ENCODE data around the gene STX16. TPM values are rescaled to one million over a fixed set of nuclear protein-coding genes. Genes with fewer than 3 reads are reported as not detected.

STX16 gene
- total RNA-seq, 1 donor from 2014 or later, result 31.4 TPM

DNA sequence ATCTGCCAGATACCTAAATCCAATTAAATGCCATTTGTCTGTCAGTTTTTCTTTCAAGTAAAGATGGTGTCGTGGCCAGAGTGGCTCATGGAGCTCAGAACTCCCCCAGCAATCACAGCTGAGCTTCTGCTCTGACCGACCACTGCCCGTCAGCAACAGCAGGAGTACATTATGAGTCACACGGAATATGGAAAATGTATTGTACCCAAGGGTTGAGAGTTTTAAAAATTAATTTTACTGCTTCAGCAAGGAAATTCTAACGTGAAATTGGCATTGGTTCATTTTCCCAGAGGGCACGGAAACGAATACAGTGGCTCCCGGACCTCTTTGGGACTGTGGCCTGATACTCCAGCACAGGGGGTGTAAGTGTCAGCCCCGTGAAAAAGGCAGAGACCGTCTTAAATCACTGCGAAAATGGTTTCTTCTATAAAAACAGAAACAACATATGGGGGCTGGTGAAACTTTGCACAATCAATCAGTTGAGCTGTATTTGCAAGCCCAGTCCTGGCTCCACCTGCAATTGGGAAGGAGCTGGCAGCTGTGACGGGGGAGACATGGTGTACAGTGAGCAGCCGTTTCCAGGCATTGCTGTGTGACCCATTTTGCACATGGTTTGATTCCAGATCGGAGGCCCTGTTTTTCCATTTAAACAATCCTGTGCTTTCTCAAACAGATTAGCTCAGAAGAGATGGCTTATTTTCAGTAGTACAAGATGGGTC lies 54.3 kb downstream of the STX16 start:
- DNase-seq (ENCODE audit: low spot score in 2 of 2) (peak in 1 of 2 donors; percentile 49), FAIRE-seq (no peak)

GRCh38 chr20:58706150-58706892 lies 55.2 kb downstream of the STX16 start:
- DNase-seq (ENCODE audit: low spot score in 2 of 2) (no peak), FAIRE-seq (no peak)

DNA sequence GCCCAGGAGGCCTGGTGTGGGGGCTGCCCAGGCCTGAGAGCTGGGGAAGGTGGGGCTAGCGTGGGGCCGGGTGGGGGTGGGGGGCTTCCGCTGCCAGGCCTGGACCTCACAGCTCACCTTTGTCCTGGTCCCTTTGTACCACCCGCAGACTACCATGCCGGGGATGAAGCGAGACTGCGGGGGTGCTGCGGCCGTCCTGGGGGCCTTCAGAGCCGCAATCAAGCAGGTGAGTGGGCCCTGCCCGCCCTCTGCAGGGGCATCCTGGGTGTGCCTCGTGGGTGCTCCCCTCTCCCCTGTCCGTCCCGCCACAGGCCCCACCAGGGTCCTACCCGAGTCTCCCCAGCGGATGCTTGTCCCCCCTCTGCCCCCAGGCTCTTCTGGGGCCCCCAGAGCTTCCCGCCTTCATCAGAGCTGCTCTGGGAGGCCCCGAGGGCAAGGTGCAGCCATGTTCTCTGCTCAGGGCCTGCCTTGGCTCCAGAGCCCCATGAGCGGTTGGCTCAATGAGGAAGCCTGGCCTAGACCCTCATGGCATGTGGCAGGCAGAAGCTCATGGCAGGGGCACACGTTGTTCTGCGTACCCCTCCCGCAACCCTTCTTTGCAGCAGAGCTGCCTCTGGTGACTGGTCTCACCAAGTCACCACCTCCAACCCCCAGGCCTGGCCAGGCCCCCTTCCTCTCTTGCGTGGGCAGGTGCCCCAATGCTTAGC lies 56.0 kb downstream of the STX16 start:
- FAIRE-seq, result no peak
- DNase-seq (ENCODE audit: low spot score in 2 of 2), result no peak

- DNase-seq (ENCODE audit: low spot score in 2 of 2) (no peak), FAIRE-seq (no peak)
Measured at GRCh38 chr20:58707770-58708169, 56.7 kb downstream of the STX16 start.

DNA sequence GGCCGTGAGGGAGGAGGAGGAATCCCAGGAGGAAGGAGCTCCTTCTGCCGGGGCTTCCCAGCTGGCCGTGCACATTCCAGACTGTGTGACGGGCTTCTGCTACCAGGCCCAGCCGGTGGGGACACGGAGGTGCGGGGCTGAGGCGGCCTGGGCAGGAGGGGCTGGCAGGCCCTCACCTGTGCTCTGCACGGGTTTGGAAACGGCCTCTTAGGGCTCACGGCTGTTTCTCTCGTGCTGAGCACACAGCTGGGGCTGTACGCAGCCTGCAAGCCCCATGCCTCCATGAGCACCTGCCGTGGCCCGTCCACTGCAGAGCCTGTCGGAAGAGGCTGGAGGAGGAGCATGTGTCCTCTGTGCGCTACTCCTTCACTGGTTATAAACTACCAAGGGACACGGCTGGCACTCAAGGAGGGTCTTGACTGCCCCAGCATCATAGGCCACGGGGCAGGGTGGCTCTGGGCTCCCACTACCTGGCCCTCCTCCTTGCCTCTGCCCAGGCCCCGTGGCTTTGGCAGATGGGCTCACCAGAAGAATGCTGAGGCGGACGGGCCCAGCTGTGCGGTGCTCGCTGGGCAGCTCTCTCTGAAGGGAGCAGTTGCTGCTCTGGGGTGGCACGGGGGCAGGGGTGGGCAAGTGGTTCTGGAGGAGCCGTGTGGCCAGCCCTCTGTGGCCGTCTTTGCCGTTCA lies 57.3 kb downstream of the STX16 start:
- DNase-seq (ENCODE audit: low spot score in 2 of 2), result no peak
- FAIRE-seq, result no peak

DNA sequence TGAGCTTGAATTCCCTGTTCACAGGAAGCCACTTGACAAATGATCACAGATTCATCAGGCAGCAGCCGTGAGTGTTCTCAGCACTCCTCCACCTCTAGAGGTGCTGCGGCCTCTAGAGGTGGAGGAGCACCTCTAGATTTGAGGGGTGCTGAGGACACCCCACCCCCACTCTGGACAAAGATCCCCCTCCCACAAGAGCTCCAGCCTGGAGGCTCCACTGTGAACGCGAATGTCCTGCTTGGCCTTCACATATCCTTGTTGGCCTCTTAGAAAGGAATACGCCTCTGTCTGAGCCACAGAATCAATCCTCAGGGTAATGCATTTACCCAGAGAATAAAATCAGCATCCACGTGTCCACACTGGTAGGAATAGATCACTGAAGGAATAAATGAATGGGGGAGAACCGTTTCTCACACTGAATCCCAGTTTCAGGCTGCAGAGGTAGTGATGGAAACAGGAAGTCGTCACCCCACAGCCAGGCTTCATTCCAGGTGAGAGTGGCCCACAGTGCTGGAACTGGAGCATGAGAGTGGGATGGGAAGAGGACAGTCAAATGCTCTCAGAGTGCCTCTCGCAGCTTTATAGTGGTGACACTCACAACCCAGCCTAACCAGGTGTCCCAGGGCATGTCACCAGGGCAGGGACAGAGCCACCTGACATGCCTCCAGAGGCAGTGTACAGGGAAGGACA lies 58.1 kb downstream of the STX16 start:
- DNase-seq (ENCODE audit: low spot score in 2 of 2) (no peak), FAIRE-seq (no peak)

DNA sequence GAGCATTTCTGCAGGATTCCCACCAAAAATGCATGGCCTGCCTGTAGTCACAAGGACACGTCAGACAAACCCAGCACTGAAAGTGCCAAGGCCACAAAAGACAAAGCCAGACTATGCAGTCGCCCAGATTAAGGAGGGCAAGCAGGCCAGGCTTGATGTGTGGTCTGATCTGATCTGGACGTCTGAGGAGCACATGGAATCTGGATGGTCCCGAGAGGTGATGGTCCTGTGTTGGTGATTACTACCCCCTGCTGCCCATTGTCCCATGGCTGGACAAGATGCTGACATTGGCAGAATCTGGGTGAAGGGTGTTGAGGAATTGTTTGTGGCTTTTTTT lies 58.6 kb downstream of the STX16 start:
- DNase-seq (ENCODE audit: low spot score in 2 of 2) (no peak), FAIRE-seq (no peak)

GRCh38 chr20:58710481-58711265 lies 59.6 kb downstream of the STX16 start:
- DNase-seq (ENCODE audit: low spot score in 2 of 2) (no peak), FAIRE-seq (no peak)

DNA sequence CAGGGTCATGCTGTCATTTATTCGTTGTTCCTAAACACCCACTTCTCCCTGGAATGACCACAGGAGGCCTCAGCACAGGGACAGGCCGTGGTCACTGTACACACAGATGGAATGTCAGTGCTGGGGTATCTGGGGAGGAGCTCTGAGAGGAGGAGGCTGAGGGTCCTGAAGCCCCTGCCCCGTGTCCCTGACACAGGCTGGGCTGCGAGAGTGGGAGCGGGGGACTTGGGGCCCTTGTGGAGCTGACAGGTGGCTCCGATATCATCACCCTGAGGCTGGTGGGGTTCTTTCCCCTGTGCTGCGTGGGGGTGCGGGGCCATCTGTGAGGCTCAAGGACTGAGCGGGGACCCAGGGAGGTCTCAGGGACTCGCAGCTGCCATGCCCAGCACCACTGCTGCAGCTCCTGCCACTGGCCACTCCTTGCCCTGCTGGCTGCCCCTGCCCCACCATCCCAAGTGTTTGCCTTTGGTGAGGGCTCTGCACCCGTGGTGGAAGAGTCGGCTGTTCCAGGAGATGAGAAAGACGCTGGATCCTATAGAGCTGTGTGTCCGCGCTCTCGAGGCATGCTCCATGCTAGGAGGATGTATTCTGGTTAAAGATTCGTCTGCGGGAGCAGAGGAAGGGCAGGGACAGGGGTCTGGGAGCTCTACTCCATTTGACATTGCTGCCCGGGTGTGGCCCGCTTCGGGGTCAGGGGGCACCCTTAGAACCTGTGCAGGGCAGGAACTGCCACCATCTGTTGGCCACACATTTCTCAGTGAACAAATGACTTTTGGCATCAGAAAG lies 60.4 kb downstream of the STX16 start:
- no peak for DNase-seq (ENCODE audit: low spot score in 2 of 2)

DNA sequence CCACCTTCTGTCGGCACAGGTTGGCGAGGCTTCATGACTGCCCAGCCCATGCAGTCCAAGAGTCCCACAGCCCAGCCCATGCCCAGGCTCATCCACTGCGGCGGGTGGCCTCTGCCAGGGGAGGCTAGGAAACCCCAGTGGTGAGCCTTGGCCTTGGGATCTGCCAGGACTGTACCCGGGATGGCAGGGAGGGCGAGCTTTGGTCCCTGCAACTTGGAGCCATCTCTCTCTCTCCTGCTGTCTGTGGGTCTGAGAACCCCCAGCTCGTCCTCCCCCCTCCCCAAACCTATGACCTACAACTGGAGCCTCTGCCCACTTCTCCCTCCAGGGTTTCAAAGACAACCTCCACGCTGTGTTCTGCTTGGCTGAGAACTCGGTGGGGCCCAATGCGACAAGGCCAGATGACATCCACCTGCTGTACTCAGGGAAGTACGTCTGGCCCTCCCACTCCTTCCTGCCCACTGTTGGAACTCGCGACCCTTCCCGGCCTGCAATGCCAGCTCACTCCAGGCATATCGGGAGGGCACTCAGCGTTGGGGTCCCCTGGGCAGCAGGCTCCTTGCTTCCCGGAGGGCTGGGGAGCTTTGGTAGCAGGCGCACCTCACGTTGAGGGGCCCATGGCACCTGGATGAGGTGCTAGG lies 61.2 kb downstream of the STX16 start:
- DNase-seq (ENCODE audit: low spot score in 2 of 2) (peak; percentile 4 to 10), FAIRE-seq (no peak)

More for the DNA sequence above, 60.4 kb downstream of the STX16 start:
- no peak for FAIRE-seq

DNA sequence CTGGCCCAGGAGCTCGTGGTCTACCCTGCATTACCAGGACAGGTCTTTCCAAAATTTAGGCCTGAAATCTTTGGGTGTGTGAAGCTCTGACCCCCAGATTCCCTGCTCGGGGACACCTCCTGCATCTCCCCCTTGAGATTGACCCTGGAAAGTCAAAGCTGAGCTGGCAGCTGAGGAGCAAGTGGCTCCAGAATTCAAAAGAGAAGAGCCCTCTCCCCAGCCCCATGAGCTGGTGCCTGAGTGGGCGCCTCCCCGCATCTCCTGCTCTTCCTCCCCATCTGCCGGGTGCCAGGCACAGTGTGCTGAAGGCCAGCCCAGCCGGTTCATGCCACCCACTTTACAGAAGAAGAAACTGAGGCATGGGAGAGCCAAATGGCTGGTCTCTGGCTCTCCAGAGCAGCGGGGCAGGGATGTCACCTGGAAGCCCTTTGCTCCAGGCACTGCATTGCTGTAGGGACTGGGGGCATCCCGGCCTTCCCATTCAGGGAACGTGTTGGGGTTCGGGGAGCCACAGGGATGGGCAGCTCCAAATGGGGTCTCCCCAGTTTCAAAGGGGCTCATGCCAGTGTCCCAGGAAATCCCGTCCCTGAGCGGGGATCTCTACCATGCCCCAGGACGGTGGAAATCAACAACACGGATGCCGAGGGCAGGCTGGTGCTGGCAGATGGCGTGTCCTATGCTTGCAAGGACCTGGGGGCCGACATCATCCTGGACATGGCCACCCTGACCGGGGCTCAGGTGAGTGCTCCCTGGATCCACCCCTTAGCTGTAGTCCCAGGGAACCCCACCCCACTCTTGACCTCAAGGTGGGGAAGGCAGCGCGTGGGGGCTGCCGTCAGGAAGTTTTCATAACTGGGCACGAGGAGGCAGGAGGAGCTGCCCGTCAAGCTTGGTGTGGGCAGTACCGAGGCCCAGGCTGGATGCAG lies 62.0 kb downstream of the STX16 start:
- peak; percentile 4 to 7 for DNase-seq (ENCODE audit: low spot score in 2 of 2)
- no peak for FAIRE-seq

GRCh38 chr20:58713801-58714339 lies 62.8 kb downstream of the STX16 start:
- DNase-seq (ENCODE audit: low spot score in 2 of 2) (peak; percentile 1 to 4), FAIRE-seq (no peak)

DNA sequence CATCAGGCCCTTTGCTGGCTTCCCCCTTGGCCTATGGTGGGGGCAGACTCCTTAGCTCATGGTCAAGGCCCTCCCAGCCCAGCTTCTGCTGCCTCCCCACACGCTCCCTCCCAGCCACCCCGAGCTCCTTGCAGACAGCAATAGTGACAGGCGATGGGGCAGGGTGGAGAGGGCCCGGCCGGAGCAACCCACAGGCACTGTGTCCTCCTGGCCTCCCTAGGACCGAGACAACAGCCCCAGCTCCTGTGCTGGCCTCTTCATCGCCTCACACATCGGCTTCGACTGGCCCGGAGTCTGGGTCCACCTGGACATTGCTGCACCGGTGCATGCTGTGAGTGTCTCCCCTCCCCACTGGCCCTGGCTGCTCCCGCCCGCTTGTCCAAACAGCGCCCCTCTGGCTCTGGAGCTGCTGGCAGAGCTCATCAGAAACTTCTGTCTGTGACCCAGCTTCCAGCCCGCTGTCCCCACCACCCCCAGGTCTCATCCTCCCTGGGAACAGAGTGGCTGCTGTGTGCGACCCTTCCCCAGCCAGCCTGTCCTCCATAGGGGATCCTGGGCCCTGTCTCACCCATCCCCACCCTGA lies 63.3 kb downstream of the STX16 start:
- DNase-seq (ENCODE audit: low spot score in 2 of 2) (peak; percentile 3 to 5), FAIRE-seq (no peak)

DNA sequence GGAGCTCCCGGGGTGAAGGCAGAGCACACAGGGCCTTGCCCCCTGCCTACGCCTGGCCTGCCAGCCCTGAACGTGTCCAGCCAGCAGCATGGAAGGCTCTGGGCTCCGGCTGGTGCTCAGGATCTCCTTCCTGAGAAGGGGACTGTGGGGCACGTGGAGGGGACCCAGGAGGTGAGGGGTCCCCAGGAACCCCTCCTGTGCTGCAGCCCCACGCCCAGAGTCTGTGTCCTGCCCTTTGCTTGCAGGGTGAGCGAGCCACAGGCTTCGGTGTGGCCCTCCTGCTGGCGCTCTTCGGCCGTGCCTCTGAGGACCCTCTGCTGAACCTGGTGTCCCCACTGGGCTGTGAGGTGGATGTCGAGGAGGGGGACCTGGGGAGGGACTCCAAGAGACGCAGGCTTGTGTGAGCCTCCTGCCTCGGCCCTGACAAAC lies 63.9 kb downstream of the STX16 start:
- peak in 1 of 2 donors; percentile 4 for DNase-seq (ENCODE audit: low spot score in 2 of 2)

GRCh38 chr20:58715391-58715800 lies 64.3 kb downstream of the STX16 start:
- peak in 1 of 2 donors; percentile 2 for DNase-seq (ENCODE audit: low spot score in 2 of 2)
- no peak for FAIRE-seq

More for the DNA sequence above, 63.9 kb downstream of the STX16 start:
- FAIRE-seq, result no peak

DNA sequence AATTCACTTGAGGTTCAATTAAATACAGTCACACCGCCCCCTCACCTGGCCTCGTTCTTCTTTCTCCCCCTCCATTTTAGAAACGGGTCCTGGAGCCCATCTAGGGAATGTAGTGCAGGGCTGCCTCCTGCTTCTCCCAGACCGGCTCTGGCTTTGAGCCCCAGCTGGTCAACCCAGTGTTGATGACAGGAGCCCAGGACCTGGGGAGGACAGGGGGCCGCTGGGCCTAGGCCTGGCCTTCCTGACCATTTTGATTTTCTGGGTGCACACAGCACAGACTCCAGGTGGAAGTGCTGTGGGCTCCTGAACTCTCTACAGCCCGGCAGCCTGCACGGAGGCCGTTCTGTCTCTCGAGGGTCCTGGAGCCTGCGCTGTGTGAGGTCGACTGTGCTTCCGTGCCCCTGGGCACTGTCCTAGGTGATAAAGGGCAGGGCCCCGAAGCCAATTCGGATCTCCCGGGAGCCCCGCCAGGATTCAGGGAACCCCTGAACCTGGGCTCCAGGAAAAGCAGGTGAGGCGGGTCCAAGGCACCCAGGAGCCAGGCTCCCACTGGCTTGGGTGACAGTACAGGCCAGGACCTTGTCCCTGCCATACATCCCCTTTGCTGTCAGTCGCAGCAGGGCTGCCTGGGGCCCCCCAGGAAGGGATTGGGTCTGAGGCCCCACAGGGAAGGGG lies 64.9 kb downstream of the STX16 start:
- peak in 1 of 2 donors; percentile 7 for DNase-seq (ENCODE audit: low spot score in 2 of 2)

More for the DNA sequence above, 64.9 kb downstream of the STX16 start:
- FAIRE-seq, result no peak
